DMS53 (cell line): ENCODE measurements around the gene SYNRG.
A peak's percentile ranks its signal among the peaks of the same experiment; 100 is the strongest.

ENCODE experiments used
- DNase-seq: peaks from one replicate; lab custom pipeline; 2025; lab: John Stamatoyannopoulos, UW

SYNRG gene

DNA sequence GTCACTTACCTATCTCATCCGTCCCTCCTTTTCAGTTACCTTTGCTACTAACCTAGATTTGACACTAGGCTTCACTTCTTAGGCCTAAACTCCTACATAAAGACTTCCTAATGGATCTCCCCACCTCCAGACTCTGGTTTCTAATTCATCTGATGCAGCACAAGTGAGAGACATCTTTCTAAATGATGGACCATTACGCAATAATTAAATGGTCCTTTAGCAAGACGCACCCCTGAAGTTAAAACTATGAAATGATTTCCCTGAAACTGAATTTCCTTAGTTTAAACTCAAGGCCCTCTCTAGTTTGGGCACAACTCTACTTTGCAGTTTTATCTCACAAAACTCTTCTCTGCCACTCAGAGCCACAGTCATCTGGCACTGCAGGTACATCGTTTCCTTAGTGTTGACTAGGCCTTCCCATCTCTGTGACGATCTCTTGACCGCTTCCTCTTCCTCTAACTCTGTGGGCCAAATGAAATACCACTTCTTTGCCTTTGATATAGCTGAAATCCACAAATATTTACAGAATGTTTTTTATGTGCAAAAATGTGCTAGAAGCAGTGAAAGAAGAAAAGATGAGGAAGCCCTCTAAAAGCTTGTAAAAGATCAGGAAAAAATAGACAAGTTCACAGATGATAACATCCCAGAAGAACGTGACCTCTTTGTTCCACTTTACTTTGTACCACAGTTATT is 3.3 kb downstream of the SYNRG start:
- no peak for DNase-seq

GRCh38 chr17:37605081-37605480 is 4.1 kb downstream of the SYNRG start:
- DNase-seq = no peak

DNA sequence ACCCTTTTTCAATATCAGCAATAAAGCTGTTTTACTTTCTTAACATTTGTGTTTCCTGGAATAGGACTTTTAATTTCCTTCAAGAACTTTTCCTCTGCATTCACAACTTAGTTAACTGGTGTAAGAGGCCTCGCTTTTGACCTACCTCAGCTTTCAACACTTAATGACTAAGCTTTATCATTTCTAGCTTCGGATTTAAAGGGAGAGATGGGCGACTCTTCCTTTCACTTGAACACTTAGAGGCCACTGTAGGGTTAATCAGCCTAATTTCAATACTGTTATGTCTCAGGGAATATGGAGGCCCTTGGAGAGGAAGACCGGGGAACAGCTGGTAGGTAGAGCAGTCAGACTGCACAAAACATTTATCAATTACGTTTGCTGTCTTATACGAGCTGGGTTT is 4.7 kb downstream of the SYNRG start:
- DNase-seq = no peak

DNA sequence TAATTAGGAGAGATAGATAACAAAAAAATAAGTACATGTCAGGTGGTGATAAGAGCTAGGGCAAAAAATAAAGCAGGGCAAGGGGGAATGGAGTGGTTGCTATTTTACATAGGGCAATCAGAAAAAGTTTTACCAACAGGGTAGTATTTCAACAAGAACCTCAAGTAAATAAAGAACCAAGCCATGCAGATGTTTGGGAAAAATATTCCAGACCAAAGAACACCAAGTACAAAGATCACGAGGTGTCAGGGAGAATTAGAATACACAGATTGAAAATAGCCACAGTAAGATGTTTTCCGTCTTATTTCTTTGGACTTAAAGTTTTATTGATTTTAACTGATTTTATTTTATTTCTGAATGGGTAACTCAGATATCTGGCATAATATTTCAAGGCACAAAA is 11.1 kb downstream of the SYNRG start:
- no peak for DNase-seq

GRCh38 chr17:37592291-37592690 is 16.9 kb downstream of the SYNRG start:
- no peak for DNase-seq

GRCh38 chr17:37585066-37585465 is 24.2 kb downstream of the SYNRG start:
- DNase-seq = no peak

- no peak for DNase-seq
Observed at GRCh38 chr17:37576281-37576680, 32.9 kb downstream of the SYNRG start.

DNA sequence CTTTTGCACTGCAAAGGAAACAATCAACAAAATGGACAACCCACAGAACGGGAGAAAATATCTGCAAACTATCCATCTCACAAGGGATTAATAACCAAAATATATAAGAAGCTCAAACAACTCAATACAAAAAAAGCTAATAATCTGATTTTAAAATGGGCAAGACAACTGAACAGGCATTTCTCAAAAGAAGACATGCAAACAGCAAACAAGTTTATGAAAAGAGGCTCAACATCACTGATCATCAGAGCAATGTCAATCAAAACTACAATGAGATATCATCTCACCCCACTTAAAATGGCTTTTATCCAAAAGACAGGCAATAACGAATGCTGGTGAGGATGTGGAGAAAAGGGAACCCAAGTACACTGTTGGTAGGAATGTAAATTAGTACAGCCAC is 34.8 kb downstream of the SYNRG start:
- no peak for DNase-seq

- DNase-seq = no peak
Observed at GRCh38 chr17:37571674-37572073, 37.5 kb downstream of the SYNRG start.

DNA sequence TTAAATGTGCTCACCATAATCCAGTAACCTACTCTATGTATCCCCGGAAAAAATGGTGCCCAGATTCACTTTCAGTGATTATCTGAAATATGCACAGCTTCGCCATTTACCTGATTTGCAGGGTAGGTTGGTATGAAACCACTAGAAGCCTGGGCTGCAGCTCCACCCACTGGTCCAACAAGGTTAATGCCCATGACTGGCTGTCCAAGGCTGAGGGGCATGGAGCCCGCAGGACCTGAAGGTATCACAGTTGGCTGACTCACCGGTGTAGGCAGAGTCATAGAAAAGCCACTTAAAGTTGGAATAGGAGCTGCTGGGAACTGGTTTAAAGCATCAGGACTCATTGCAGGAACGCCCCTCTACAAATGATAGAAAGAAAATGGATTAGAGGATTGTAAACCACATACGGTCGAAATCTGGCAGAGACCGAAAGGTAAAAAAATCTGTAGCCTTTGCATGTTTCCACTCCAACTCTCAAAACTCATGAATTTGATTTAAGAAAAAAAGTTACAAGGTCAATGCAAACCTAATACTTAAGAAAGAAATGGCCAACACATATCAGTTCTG is 38.6 kb downstream of the SYNRG start:
- DNase-seq = peak; percentile 80

- DNase-seq = no peak
Observed at GRCh38 chr17:37568350-37569053, 40.7 kb downstream of the SYNRG start.

GRCh38 chr17:37567538-37567937 is 41.7 kb downstream of the SYNRG start:
- DNase-seq = no peak

DNA sequence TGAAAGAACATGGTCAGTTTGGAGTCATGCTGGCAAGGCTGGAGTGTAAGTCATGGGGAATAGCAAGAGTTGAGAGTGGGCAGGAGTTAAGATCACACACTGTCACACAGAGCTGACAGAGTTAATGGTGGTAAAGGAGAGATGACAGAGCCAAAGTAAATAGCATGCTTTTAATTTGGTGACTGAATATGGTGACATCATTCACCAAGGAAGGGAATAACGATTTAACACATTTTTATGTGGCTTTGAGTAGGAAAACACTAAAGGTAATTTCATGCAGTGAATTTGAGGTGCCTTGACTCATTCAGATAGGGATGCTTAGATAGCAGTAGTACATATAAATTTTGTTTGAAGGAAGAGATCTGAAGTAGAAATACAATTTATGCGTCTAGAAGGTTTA is 42.1 kb downstream of the SYNRG start:
- DNase-seq = no peak

DNA sequence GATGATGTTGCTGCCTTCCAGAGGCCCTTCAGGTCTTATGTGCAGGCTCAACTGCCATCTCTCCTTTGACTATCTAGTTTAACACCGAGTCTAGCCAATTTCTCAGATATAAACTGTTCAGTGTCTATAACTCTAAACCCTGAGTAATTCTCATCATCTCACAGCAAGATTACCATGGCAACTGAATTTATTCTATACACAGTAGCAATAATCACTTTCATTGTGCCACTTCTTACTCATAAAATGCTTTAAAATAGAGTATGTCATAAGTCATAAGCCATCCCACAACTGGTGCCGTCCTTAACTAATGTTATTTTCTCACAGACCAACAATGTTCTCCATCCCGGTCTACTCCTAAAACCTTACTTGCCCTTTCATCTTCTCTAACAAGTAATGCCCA is 45.0 kb downstream of the SYNRG start:
- DNase-seq = no peak

GRCh38 chr17:37562016-37562745 is 47.0 kb downstream of the SYNRG start:
- no peak for DNase-seq

DNA sequence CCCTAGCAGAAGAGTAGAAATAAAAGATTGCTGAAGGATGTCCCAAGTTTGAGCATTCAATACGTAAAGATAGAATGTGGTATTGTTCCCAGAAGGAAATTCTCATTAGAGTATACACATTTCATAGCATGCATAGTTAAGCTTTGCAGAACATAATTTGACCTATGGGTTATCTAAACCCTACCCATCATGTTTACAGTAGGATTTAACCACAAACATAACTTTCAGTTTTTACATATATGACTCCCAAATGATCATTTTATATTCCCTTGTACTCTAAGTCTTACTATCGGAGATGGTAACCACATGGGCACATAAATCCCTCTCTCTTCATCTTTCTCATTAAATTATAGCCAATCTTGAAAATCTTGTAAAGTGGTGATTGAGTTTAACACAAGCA is 50.9 kb downstream of the SYNRG start:
- DNase-seq = no peak

DNA sequence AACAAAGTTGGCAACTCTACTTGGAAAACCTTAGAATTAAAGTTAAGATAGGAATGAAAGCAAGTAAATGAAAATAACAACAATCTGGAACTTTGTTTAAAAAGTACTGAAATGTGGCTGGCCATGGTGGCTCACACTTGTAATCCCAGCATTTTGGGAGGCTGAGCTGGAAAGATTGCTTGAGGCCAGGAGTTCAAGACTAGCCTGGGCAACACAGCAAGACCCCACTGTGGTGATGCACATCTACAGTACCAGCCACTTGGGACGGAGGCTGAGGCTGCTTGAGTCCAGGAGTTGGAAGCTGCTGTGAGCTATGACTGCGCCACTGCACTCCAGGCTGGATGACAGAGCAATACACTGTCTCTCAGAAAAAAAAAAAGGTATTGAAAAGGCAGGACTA is 51.7 kb downstream of the SYNRG start:
- DNase-seq = no peak

DNA sequence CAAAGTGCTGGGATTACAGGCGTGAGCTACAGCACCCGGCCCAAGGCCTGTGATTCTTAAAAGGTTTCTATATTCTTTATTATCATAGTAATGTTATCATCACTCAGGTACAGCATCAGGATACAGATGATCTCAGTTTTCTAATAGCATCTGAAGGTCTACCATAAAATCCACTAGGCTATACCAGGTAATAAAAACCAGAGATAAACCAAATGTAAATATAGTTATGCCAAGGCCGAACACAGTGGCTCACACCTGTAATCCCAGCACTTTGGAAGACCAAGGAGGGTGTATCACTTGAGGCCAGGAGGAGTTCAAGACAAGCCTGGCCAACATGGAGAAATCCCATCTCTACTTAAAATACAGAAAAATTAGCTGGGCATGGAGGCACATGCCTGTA is 53.8 kb downstream of the SYNRG start:
- DNase-seq = no peak

- DNase-seq = no peak
Observed at GRCh38 chr17:37553401-37553966, 55.7 kb downstream of the SYNRG start.

DNA sequence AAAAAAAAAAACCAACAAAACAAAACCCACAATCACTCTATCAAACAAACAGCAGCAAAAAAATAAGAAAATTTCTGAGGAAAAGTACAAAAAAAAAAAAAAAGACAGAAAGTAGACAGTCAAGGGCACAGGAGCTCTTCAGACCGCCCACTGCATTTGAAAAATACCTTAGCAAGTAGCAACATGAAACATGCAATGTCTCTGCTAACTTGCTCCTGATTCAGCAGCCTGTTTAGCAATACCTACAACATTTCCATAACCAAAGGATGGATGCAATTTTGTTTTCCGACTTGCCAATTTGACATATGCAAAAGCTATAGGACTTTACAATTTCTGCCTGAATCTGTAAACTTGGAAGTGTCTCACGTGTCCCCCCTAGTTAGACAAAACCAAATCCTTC is 57.4 kb downstream of the SYNRG start:
- no peak for DNase-seq

- DNase-seq = no peak
Observed at GRCh38 chr17:37547986-37548385, 61.2 kb downstream of the SYNRG start.

- DNase-seq = no peak
Observed at GRCh38 chr17:37546302-37546701, 62.9 kb downstream of the SYNRG start.

GRCh38 chr17:37545486-37545885 is 63.7 kb downstream of the SYNRG start:
- DNase-seq = no peak
